GM19238 (cell line): ENCODE measurements around the gene NCCRP1.
"Not testable (repeated sequence)": the region's sequence is repeated elsewhere in the genome, so short reads cannot be mapped to it uniquely, and the experiment has no call there.

Experiments
- DNase-seq: peaks from one replicate; pipeline ENCODE4 v3.0.0; 2011; ENCODE audit warnings: low spot score; ENCODE audit not compliant: insufficient read length

NCCRP1 gene

GRCh38 chr19:39207293-39207836 lies 10.6 kb downstream of the NCCRP1 start:
- DNase-seq: no peak

GRCh38 chr19:39208175-39208795 lies 11.5 kb downstream of the NCCRP1 start:
- no peak for DNase-seq

- DNase-seq: no peak
Measured at GRCh38 chr19:39209196-39209595, 12.4 kb downstream of the NCCRP1 start.

- DNase-seq: no peak
Measured at GRCh38 chr19:39211731-39212374, 15.1 kb downstream of the NCCRP1 start.

- DNase-seq: no peak
Measured at GRCh38 chr19:39212375-39212742, 15.6 kb downstream of the NCCRP1 start.

GRCh38 chr19:39215323-39215722 lies 18.6 kb downstream of the NCCRP1 start:
- not testable (repeated sequence) for DNase-seq

GRCh38 chr19:39217094-39217493 lies 20.3 kb downstream of the NCCRP1 start:
- no peak for DNase-seq

- DNase-seq: no peak
Measured at GRCh38 chr19:39218230-39219007, 21.7 kb downstream of the NCCRP1 start.

GRCh38 chr19:39219108-39219507 lies 22.3 kb downstream of the NCCRP1 start:
- DNase-seq: not testable (repeated sequence)

- DNase-seq: no peak
Measured at GRCh38 chr19:39223703-39224279, 27.0 kb downstream of the NCCRP1 start.

GRCh38 chr19:39224910-39225309 lies 28.1 kb downstream of the NCCRP1 start:
- no peak for DNase-seq

- no peak for DNase-seq
Measured at GRCh38 chr19:39230096-39230764, 33.5 kb downstream of the NCCRP1 start.

GRCh38 chr19:39232708-39233107 lies 35.9 kb downstream of the NCCRP1 start:
- DNase-seq: no peak

- no peak for DNase-seq
Measured at GRCh38 chr19:39236527-39236926, 39.8 kb downstream of the NCCRP1 start.

- DNase-seq: peak; percentile 62
Measured at GRCh38 chr19:39237200-39238184, 40.7 kb downstream of the NCCRP1 start.

GRCh38 chr19:39238209-39238608 lies 41.4 kb downstream of the NCCRP1 start:
- DNase-seq: no peak

- DNase-seq: no peak
Measured at GRCh38 chr19:39238944-39239343, 42.2 kb downstream of the NCCRP1 start.

GRCh38 chr19:39240421-39240820 lies 43.7 kb downstream of the NCCRP1 start:
- no peak for DNase-seq

- DNase-seq: not testable (repeated sequence)
Measured at GRCh38 chr19:39243741-39244140, 47.0 kb downstream of the NCCRP1 start.
